NCI-H446 (cell line): Measurements from ENCODE around the gene OR14A2.
A peak's percentile ranks its signal among the peaks of the same experiment; 100 is the strongest.
"Not testable (repeated sequence)": the region's sequence is repeated elsewhere in the genome, so short reads cannot be mapped to it uniquely, and the experiment has no call there.

Experiments
- DNase-seq, 2 experiments: peaks; one replicate each; lab custom pipeline; 2025; lab: John Stamatoyannopoulos, UW

Gene OR14A2

GRCh38 chr1:247748041-247748440 lies at the start of gene OR14A2:
Gene OR14A2 (minus strand): TSS chr1:247748141.
- no peak for DNase-seq

GRCh38 chr1:247797518-247797917 lies 49.6 kb upstream of the OR14A2 start:
- DNase-seq: no peak

GRCh38 chr1:247769603-247770002 lies 21.7 kb upstream of the OR14A2 start:
- no peak for DNase-seq

GRCh38 chr1:247760456-247760855 lies 12.5 kb upstream of the OR14A2 start, which contains the start of gene OR1C1:
Gene OR1C1 (minus strand): TSS chr1:247760556. CDS start chr1:247758406, 2,150 bp downstream.
- no peak for DNase-seq

- DNase-seq: not testable (repeated sequence)
Measured at GRCh38 chr1:247754311-247754710, 6.4 kb upstream of the OR14A2 start.

- DNase-seq: no peak
Measured at GRCh38 chr1:247749870-247750269, 1.9 kb upstream of the OR14A2 start.

- DNase-seq: no peak
Measured at GRCh38 chr1:247747616-247748015, 325 bp downstream of the OR14A2 start.

GRCh38 chr1:247746391-247746935 lies 1.5 kb downstream of the OR14A2 start:
- DNase-seq: no peak

- not testable (repeated sequence) for DNase-seq
Measured at GRCh38 chr1:247742215-247742760, 5.7 kb downstream of the OR14A2 start.

GRCh38 chr1:247741756-247742155 lies 6.2 kb downstream of the OR14A2 start:
- DNase-seq: no peak

GRCh38 chr1:247740721-247741120 lies 7.2 kb downstream of the OR14A2 start:
- DNase-seq: no peak

- no peak for DNase-seq
Measured at GRCh38 chr1:247738315-247738714, 9.6 kb downstream of the OR14A2 start, which contains the start of gene OR14K1. Gene OR14K1 (plus strand): TSS chr1:247738615. CDS start chr1:247738615, 0 bp downstream.

- DNase-seq: no peak
Measured at GRCh38 chr1:247721222-247721621, 26.7 kb downstream of the OR14A2 start.

GRCh38 chr1:247716546-247716945 lies 31.4 kb downstream of the OR14A2 start, which contains the start of gene OR6F1:
Gene OR6F1 (minus strand): TSS chr1:247716646. CDS start chr1:247712755, 3,891 bp downstream.
- DNase-seq: no peak

GRCh38 chr1:247713753-247714152 lies 34.2 kb downstream of the OR14A2 start:
- DNase-seq: no peak

- not testable (repeated sequence) for DNase-seq
Measured at GRCh38 chr1:247710681-247711080, 37.3 kb downstream of the OR14A2 start.

GRCh38 chr1:247701338-247701737 lies 46.6 kb downstream of the OR14A2 start:
- no peak for DNase-seq

- peak in 1 of 2 experiments; percentile 67 for DNase-seq
Measured at GRCh38 chr1:247681288-247681897, 66.5 kb downstream of the OR14A2 start.

- no peak for DNase-seq
Measured at GRCh38 chr1:247680171-247680570, 67.8 kb downstream of the OR14A2 start.

- DNase-seq: no peak
Measured at GRCh38 chr1:247679639-247680038, 68.3 kb downstream of the OR14A2 start, which contains the start of gene OR13G1. Gene OR13G1 (minus strand): TSS chr1:247679739. CDS start chr1:247673041, 6,698 bp downstream.
